ENCODE data around the gene F3.

DNA sequence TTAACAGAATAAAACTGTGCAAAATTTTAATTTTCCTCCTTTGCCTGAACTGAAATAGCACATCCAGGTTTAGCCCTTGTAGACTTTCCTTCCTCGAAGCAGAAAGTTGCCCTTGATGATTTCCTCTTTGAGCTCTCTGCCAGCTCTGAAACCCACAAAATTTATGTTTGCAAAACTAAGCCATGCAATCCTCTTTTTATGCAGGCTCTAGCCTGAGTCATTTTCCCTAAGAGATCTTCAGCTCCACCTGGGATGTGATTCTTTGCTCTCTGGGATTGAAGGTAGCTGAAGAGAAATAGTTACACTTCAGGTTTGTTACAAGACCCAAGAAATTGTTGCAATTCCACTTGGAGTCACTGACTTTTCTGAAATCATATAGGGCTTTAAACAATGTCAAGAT, 1.4 kb upstream of the F3 start:
- TF ChIP-seq, protein P1, sequence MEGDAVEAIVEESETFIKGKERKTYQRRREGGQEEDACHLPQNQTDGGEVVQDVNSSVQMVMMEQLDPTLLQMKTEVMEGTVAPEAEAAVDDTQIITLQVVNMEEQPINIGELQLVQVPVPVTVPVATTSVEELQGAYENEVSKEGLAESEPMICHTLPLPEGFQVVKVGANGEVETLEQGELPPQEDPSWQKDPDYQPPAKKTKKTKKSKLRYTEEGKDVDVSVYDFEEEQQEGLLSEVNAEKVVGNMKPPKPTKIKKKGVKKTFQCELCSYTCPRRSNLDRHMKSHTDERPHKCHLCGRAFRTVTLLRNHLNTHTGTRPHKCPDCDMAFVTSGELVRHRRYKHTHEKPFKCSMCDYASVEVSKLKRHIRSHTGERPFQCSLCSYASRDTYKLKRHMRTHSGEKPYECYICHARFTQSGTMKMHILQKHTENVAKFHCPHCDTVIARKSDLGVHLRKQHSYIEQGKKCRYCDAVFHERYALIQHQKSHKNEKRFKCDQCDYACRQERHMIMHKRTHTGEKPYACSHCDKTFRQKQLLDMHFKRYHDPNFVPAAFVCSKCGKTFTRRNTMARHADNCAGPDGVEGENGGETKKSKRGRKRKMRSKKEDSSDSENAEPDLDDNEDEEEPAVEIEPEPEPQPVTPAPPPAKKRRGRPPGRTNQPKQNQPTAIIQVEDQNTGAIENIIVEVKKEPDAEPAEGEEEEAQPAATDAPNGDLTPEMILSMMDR (IDR thresholded peaks at IDR 0.05; ENCODE audit: low read depth, low read length) = no peak
- no peak for TF ChIP-seq POLR2A (IDR thresholded peaks at IDR 0.05; ENCODE audit: extremely low read depth, insufficient read length)
- TF ChIP-seq, protein P2, sequence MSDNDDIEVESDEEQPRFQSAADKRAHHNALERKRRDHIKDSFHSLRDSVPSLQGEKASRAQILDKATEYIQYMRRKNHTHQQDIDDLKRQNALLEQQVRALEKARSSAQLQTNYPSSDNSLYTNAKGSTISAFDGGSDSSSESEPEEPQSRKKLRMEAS (IDR thresholded peaks at IDR 0.05; ENCODE audit: low read depth, low read length) = no peak
